CD14-positive monocyte (primary cell): ENCODE results near the gene MARCHF3. TPM values are rescaled to one million over a fixed set of nuclear protein-coding genes. Genes with fewer than 3 reads are reported as not detected.

Experiments used
- DNase-seq, 3 donors: peaks; one replicate each; pipeline ENCODE4 v3.0.0-alpha.2; 2011 to 2022
- H2AFZ ChIP-seq: 2 replicates; pipeline ENCODE4 v1.6.0; 2012; ENCODE audit warnings: mild to moderate bottlenecking, low read depth, low read length, inconsistent platforms; ENCODE audit not compliant: insufficient read depth, poor library complexity, severe bottlenecking
- H3K27ac ChIP-seq, 2 donors: 1 replicate in 1 of 2; 2 replicates in 1 of 2; pipeline ENCODE4 v1.5.1; 2012 to 2013; ENCODE audit warnings: low read length in 2 of 2, control low read depth in 1 of 2, inconsistent platforms in 1 of 2, low read depth in 1 of 2, mild to moderate bottlenecking in 1 of 2
- H3K27me3 ChIP-seq, 2 donors: one replicate each; pipeline versions ENCODE4 v1.6.0 to v1.6.1; 2011 to 2013; ENCODE audit warnings: low read length in 2 of 2; ENCODE audit not compliant: control insufficient read depth in 2 of 2, insufficient read depth in 2 of 2
- H3K36me3 ChIP-seq, 2 donors: replicated peaks in 1 of 2; 1 replicate in 1 of 2; 2 replicates in 1 of 2; pipeline versions ENCODE4 v1.5.1 to v1.6.1; 2012 to 2013; ENCODE audit warnings: low read length in 2 of 2, control low read depth in 1 of 2, inconsistent platforms in 1 of 2, mild to moderate bottlenecking in 1 of 2; ENCODE audit not compliant: insufficient read depth in 2 of 2, control insufficient read depth in 1 of 2
- H3K4me1 ChIP-seq, 2 donors: 1 replicate in 1 of 2; 2 replicates in 1 of 2; pipeline versions ENCODE4 v1.5.1 to v1.6.1; 2012 to 2013; ENCODE audit warnings: low read length in 2 of 2, control low read depth in 1 of 2, inconsistent platforms in 1 of 2, mild to moderate bottlenecking in 1 of 2, moderate library complexity in 1 of 2; ENCODE audit not compliant: insufficient read depth in 2 of 2, control insufficient read depth in 1 of 2
- H3K4me2 ChIP-seq: replicated peaks from 2 replicates; pipeline ENCODE3; 2012; ENCODE audit warnings: low read length, moderate library complexity, mild to moderate bottlenecking; ENCODE audit not compliant: poor library complexity, severe bottlenecking; ENCODE audit errors: extremely low read depth
- H3K4me3 ChIP-seq, 3 experiments: fragments of 200-600 bp in 1 of 3; sonication (generic) in 1 of 3; replicated peaks in 1 of 3; 1 replicate in 2 of 3; 2 replicates in 1 of 3; pipeline ENCODE4 v1.5.1; 2011 to 2013; ENCODE audit warnings: low read length in 3 of 3, mild to moderate bottlenecking in 3 of 3, control low read depth in 2 of 3, low read depth in 2 of 3, inconsistent platforms in 1 of 3, moderate library complexity in 1 of 3
- H3K79me2 ChIP-seq: 2 replicates; pipeline ENCODE4 v1.6.0; 2012; ENCODE audit warnings: mild to moderate bottlenecking, control low read depth, inconsistent platforms, low read length, moderate library complexity; ENCODE audit not compliant: insufficient read depth
- H3K9ac ChIP-seq: 2 replicates; pipeline ENCODE4 v1.6.0; 2017; ENCODE audit warnings: low read length, mild to moderate bottlenecking; ENCODE audit not compliant: insufficient read depth, poor library complexity, severe bottlenecking
- H3K9me3 ChIP-seq, 2 donors: replicated peaks in 1 of 2; 1 replicate in 1 of 2; 2 replicates in 1 of 2; pipeline versions ENCODE4 v1.5.1 to v1.6.1; 2012 to 2013; ENCODE audit warnings: low read length in 2 of 2, control low read depth in 1 of 2; ENCODE audit not compliant: control insufficient read depth in 1 of 2, insufficient read depth in 1 of 2
- H4K20me1 ChIP-seq: 2 replicates; pipeline ENCODE4 v1.6.0; 2012; ENCODE audit warnings: mild to moderate bottlenecking, low read length, control low read depth, moderate library complexity; ENCODE audit not compliant: insufficient read depth
- H3K27ac Mint-ChIP-seq, 7 donors: one replicate each; pipeline ENCODE4 v1.8.0; 2020; ENCODE audit warnings: mild to moderate bottlenecking in 7 of 7, mixed read lengths in 7 of 7, moderate library complexity in 6 of 7, inconsistent platforms in 2 of 7
- H3K27me3 Mint-ChIP-seq, 3 donors: one replicate each; pipeline ENCODE4 v1.8.0; 2021 to 2022; ENCODE audit warnings: low read depth in 3 of 3, mild to moderate bottlenecking in 3 of 3, mixed read lengths in 3 of 3, moderate library complexity in 3 of 3, inconsistent platforms in 1 of 3
- H3K36me3 Mint-ChIP-seq, 2 donors: one replicate each; pipeline ENCODE4 v1.8.0; 2020; ENCODE audit warnings: mixed read lengths in 2 of 2, inconsistent platforms in 1 of 2, mild to moderate bottlenecking in 1 of 2
- H3K4me1 Mint-ChIP-seq: one replicate; pipeline ENCODE4 v1.8.0; 2020; ENCODE audit warnings: mild to moderate bottlenecking, mixed read lengths
- H3K4me3 Mint-ChIP-seq, 2 donors: one replicate each; pipeline ENCODE4 v1.8.0; 2020; ENCODE audit warnings: mild to moderate bottlenecking in 2 of 2, mixed read lengths in 2 of 2, moderate library complexity in 1 of 2
- H3K9me3 Mint-ChIP-seq, 7 donors: one replicate each; pipeline ENCODE4 v1.8.0; 2020 to 2022; ENCODE audit warnings: mixed read lengths in 7 of 7, mild to moderate bottlenecking in 6 of 7, moderate library complexity in 6 of 7, inconsistent platforms in 2 of 7
- WGBS: methylation state at CpG from one replicate; pipeline ENCODE4 v1.1.5; 2013; ENCODE audit warnings: missing lambda C conversion rate; ENCODE audit not compliant: insufficient coverage; 5-methylcytosine and 5-hydroxymethylcytosine counted together
- intact Hi-C, 2 donors: fragments of 100-400 bp; cut with micrococcal nuclease; formaldehyde crosslinking; loops; one replicate each; pipeline versions ENCODE4 v1.15.0 to v1.15.1; 2023
- polyA plus RNA-seq, 3 donors: library from polyadenylated mRNA; depleted of rRNA in 1 of 3; unstranded in 2 of 3; stranded (reverse) in 1 of 3; fragments of 300-500 nt in 2 of 3; fragments of >200 nt in 1 of 3; fragmentation: Illumina TruSeq in 2 of 3; gene quantifications; 1 replicate in 2 of 3; 2 replicates in 1 of 3; pipeline ENCODE4 v1.2.3, GENCODE V29; 2012 to 2021
- TF ChIP-seq, protein P1 (sequence below): fragments of 200-600 bp; IDR thresholded peaks from one replicate; pipeline ENCODE4 v1.8.0; 2022; ENCODE audit warnings: antibody characterized with exemption, mild to moderate bottlenecking

Gene MARCHF3
- polyA plus RNA-seq, 3 donors, result 0.88 to 1.6 (median 0.96) TPM

GRCh38 chr5:126963822-126964375 is 66.5 kb downstream of the MARCHF3 start:
- WGBS, result no CpG with 5 or more reads among the region's 2 CpGs
- intact Hi-C loops, result no loop called here

GRCh38 chr5:126961702-126962101 is 68.7 kb downstream of the MARCHF3 start:
- WGBS, result no CpG with 5 or more reads among the region's 2 CpGs
- Mint-ChIP-seq H3K9me3 (peaks cover 0 to 2% (median 0%) of the 10 kb centered on the region in 7 donors), H3K4me1 (peaks cover 7% of the 10 kb centered on the region), H3K27me3 (peaks cover 0 to 1% (median 0%) of the 10 kb centered on the region in 3 donors), H3K36me3 (no peaks in the 10 kb centered on the region), H3K4me3 (no peak overlapping the region), H3K27ac (no peak overlapping the region)
- DNase-seq, result no peak
- Histone ChIP-seq H2AFZ (no peak overlapping the region), H4K20me1 (no peaks in the 10 kb centered on the region), H3K4me1 (no peaks in the 10 kb centered on the region), H3K27me3 (no peaks in the 10 kb centered on the region), H3K27ac (no peak overlapping the region), H3K9ac (no peak overlapping the region), H3K4me3 (no peak overlapping the region), H3K79me2 (no peaks in the 10 kb centered on the region), H3K9me3 (no peaks in the 10 kb centered on the region), H3K4me2 (no peak overlapping the region), H3K36me3 (no peaks in the 10 kb centered on the region)
- TF ChIP-seq, protein P1, sequence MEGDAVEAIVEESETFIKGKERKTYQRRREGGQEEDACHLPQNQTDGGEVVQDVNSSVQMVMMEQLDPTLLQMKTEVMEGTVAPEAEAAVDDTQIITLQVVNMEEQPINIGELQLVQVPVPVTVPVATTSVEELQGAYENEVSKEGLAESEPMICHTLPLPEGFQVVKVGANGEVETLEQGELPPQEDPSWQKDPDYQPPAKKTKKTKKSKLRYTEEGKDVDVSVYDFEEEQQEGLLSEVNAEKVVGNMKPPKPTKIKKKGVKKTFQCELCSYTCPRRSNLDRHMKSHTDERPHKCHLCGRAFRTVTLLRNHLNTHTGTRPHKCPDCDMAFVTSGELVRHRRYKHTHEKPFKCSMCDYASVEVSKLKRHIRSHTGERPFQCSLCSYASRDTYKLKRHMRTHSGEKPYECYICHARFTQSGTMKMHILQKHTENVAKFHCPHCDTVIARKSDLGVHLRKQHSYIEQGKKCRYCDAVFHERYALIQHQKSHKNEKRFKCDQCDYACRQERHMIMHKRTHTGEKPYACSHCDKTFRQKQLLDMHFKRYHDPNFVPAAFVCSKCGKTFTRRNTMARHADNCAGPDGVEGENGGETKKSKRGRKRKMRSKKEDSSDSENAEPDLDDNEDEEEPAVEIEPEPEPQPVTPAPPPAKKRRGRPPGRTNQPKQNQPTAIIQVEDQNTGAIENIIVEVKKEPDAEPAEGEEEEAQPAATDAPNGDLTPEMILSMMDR, result no peak
- intact Hi-C loops, result no loop called here

More at GRCh38 chr5:126963822-126964375, 66.5 kb downstream of the MARCHF3 start:
- H3K4me1 Mint-ChIP-seq, result peaks cover 7% of the 10 kb centered on the region
- no peak overlapping the region for H3K4me3 ChIP-seq
- H3K79me2 ChIP-seq, result no peaks in the 10 kb centered on the region
- no peaks in the 10 kb centered on the region for H3K36me3 ChIP-seq
- no peak for DNase-seq
- H3K27me3 Mint-ChIP-seq, result peaks cover 0 to 1% (median 0%) of the 10 kb centered on the region in 3 donors
- H3K27me3 ChIP-seq, result no peaks in the 10 kb centered on the region
- no peak overlapping the region for H3K27ac Mint-ChIP-seq
- H3K4me2 ChIP-seq, result no peak overlapping the region
- no peaks in the 10 kb centered on the region for H4K20me1 ChIP-seq
- H3K4me3 Mint-ChIP-seq, result no peak overlapping the region
- H3K27ac ChIP-seq, result no peak overlapping the region
- no peak overlapping the region for H3K9ac ChIP-seq
- H2AFZ ChIP-seq, result no peak overlapping the region
- no peaks in the 10 kb centered on the region for H3K36me3 Mint-ChIP-seq
- H3K4me1 ChIP-seq, result no peaks in the 10 kb centered on the region
- H3K9me3 Mint-ChIP-seq, result peaks cover 0 to 5% (median 0%) of the 10 kb centered on the region in 7 donors
- H3K9me3 ChIP-seq, result no peaks in the 10 kb centered on the region
- TF ChIP-seq, protein P1, result no peak
